HG03457 (cell line): ENCODE measurements around the gene SNX7.

Experiments used
- ATAC-seq: cut with Tn5 transposase; IDR thresholded peaks from one replicate; pipeline ENCODE4 v1.9.1; 2021; ENCODE audit warnings: moderate number of reproducible peaks; ENCODE audit not compliant: unreplicated experiment

The SNX7 gene

GRCh38 chr1:98763488-98764150 lies 102.1 kb downstream of the SNX7 start:
- ATAC-seq: no peak

GRCh38 chr1:98764485-98764884 lies 103.0 kb downstream of the SNX7 start:
- ATAC-seq: no peak

- ATAC-seq: no peak
These were observed 104.7 kb downstream of the SNX7 start for GRCh38 chr1:98766255-98766654.

- no peak for ATAC-seq
These were observed 107.6 kb downstream of the SNX7 start for GRCh38 chr1:98769162-98769561.

- no peak for ATAC-seq
These were observed 120.4 kb downstream of the SNX7 start for GRCh38 chr1:98781906-98782305.

- no peak for ATAC-seq
These were observed 122.3 kb downstream of the SNX7 start for GRCh38 chr1:98783821-98784220.

GRCh38 chr1:98791498-98791897 lies 130.0 kb downstream of the SNX7 start:
- no peak for ATAC-seq

- ATAC-seq: no peak
These were observed 130.6 kb downstream of the SNX7 start for GRCh38 chr1:98792123-98792522.

GRCh38 chr1:98793136-98793535 lies 131.6 kb downstream of the SNX7 start:
- ATAC-seq: no peak

- peak; percentile 98 for ATAC-seq
These were observed 132.8 kb downstream of the SNX7 start for GRCh38 chr1:98794196-98794886.

- ATAC-seq: no peak
These were observed 134.5 kb downstream of the SNX7 start for GRCh38 chr1:98796049-98796448.

GRCh38 chr1:98797506-98797905 lies 136.0 kb downstream of the SNX7 start:
- ATAC-seq: no peak
